Germinal center (tissue), 1 donor: ENCODE data around the gene KCNG3.

Source experiments
- DNase-seq: peaks from one replicate; pipeline ENCODE4 v3.0.0; 2012; ENCODE audit warnings: mixed read lengths, low spot score

KCNG3 gene

GRCh38 chr2:42486145-42486906, 7.5 kb downstream of the KCNG3 start:
- no peak for DNase-seq

GRCh38 chr2:42480402-42480801, 13.4 kb downstream of the KCNG3 start:
- no peak for DNase-seq

GRCh38 chr2:42474765-42475454, 18.9 kb downstream of the KCNG3 start:
- DNase-seq = no peak

- DNase-seq = no peak
Measured at GRCh38 chr2:42470706-42471105, 23.1 kb downstream of the KCNG3 start.

GRCh38 chr2:42464631-42465030, 29.2 kb downstream of the KCNG3 start:
- DNase-seq = no peak

GRCh38 chr2:42463570-42463969, 30.2 kb downstream of the KCNG3 start:
- no peak for DNase-seq

- DNase-seq = no peak
Measured at GRCh38 chr2:42459296-42459695, 34.5 kb downstream of the KCNG3 start.

- DNase-seq = no peak
Measured at GRCh38 chr2:42458396-42458795, 35.4 kb downstream of the KCNG3 start.

- DNase-seq = no peak
Measured at GRCh38 chr2:42457011-42457410, 36.8 kb downstream of the KCNG3 start.

- DNase-seq = no peak
Measured at GRCh38 chr2:42456126-42456839, 37.5 kb downstream of the KCNG3 start.

GRCh38 chr2:42452545-42452944, 41.2 kb downstream of the KCNG3 start:
- no peak for DNase-seq

- DNase-seq = no peak
Measured at GRCh38 chr2:42450136-42450535, 43.6 kb downstream of the KCNG3 start.

GRCh38 chr2:42449163-42450087, 44.4 kb downstream of the KCNG3 start:
- DNase-seq = no peak

GRCh38 chr2:42448163-42448562, 45.6 kb downstream of the KCNG3 start:
- no peak for DNase-seq

GRCh38 chr2:42446503-42447271, 47.1 kb downstream of the KCNG3 start:
- no peak for DNase-seq

GRCh38 chr2:42443718-42444399, 49.9 kb downstream of the KCNG3 start:
- no peak for DNase-seq

GRCh38 chr2:42442774-42443173, 51.0 kb downstream of the KCNG3 start:
- DNase-seq = no peak

GRCh38 chr2:42438685-42439084, 55.1 kb downstream of the KCNG3 start:
- DNase-seq = no peak

GRCh38 chr2:42436370-42436769, 57.4 kb downstream of the KCNG3 start:
- no peak for DNase-seq

- no peak for DNase-seq
Measured at GRCh38 chr2:42435628-42436027, 58.2 kb downstream of the KCNG3 start.

- no peak for DNase-seq
Measured at GRCh38 chr2:42430188-42430587, 63.6 kb downstream of the KCNG3 start.
